ENCODE measurements around the gene PNCK. TPM values are rescaled to one million over a fixed set of nuclear protein-coding genes. Genes with fewer than 3 reads are reported as not detected.
"Not testable (repeated sequence)": the region's sequence is repeated elsewhere in the genome, so short reads cannot be mapped to it uniquely, and the experiment has no call there.

Gene PNCK
- total RNA-seq (2014; rRNA removed; shearing (Covaris generic)) = not detected in 2 replicates

DNA sequence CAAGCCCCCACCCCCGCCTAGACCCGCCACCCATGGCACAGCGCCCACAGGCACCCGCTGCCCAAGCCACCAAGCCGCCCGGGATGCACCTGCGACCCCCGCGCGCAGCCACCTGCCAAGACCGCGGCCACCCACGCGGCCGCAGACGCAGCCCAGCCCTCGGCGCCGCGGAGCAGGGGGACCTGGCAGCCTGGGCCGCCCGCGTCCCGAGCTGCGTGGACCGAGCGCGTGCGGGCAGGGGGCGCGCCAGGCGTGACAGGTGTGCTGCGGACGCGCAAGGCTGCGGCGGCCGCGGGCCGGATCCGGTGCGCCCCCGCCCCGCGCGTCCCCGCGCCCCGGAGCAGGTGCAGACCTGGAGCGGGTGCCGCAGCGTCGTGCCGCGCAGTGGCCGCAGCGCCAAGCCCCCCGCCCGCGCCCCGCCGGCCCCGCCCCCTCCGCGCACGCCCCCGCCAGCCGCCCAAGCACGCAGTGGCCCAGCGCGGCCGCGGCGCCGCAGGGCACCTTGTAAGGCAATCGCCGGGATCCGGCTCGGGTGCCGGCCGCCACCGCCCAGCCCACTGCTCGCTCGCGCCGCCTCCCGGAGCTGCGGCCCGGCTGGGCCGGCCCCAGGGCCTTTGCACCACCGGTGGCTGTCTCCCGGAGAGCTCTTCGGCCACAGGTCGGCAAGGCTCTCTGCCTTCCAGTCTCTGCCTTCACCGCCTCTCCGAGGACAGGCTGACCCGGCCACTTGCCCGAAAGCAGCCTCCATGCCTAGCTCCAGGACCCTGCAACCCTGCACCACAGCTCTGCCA lies at the start of gene PNCK:
Gene PNCK (minus strand): TSS at position 386 of the 791 bp plus-strand sequence. CDS start 737 bp downstream, outside the sequence.
- Histone ChIP-seq H3K36me3 (no peaks in the 10 kb centered on the region), H3K27ac (no peak within 1 kb of the TSS), H3K4me3 (no peak within 1 kb of the TSS), H3K9me3 (replicated peaks) (no peaks in the 10 kb centered on the region), H3K27me3 (no peaks in the 10 kb centered on the region), H3K4me1 (no peaks in the 10 kb centered on the region)
- DNase-seq = no peak

GRCh38 chrX:153722704-153723350 lies 49.2 kb upstream of the PNCK start:
- DNase-seq = no peak
- H3K4me3 ChIP-seq = peak overlapping the region; percentile 67
- H3K27ac ChIP-seq = no peak overlapping the region; the same call in 1 of the 2 replicates
- peaks cover 2% of the 10 kb centered on the region; the same call in 1 of the 2 replicates for H3K36me3 ChIP-seq
- H3K27me3 ChIP-seq = no peaks in the 10 kb centered on the region
- no peaks in the 10 kb centered on the region for H3K9me3 ChIP-seq (replicated peaks)
- peaks cover 11% of the 10 kb centered on the region for H3K4me1 ChIP-seq

DNA sequence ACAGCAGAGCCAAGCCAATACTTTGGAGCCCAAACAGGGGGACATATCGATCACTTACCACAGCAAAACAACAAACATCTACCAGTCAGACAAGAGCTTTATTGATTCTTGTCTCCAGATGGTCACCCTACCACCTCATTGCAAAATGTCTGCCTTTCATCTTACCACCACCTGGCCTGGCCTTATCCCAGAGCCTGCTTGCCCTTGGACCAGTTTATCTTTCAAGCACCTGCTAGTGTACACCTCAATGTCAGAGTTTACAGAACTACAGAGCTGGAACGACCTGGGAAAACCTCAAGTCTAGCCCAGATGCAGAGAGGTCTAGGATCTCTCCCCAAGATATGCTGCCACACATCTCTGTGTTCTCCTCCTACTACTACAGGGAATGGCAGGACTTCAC lies 46.1 kb upstream of the PNCK start:
- no peak for DNase-seq
- H3K27me3 ChIP-seq = no peaks in the 10 kb centered on the region
- H3K4me3 ChIP-seq = no peak overlapping the region
- no peak overlapping the region for H3K27ac ChIP-seq
- H3K36me3 ChIP-seq = peaks cover 5% of the 10 kb centered on the region; the same call in 1 of the 2 replicates
- H3K4me1 ChIP-seq = no peaks in the 10 kb centered on the region
- no peaks in the 10 kb centered on the region for H3K9me3 ChIP-seq (replicated peaks)

- Histone ChIP-seq H3K9me3 (replicated peaks) (no peaks in the 10 kb centered on the region), H3K27me3 (no peaks in the 10 kb centered on the region), H3K36me3 (peaks cover 5% of the 10 kb centered on the region; the same call in 1 of the 2 replicates)
Measured at GRCh38 chrX:153719238-153719637, 45.6 kb upstream of the PNCK start.

GRCh38 chrX:153717445-153717844 lies 43.8 kb upstream of the PNCK start:
- no peak overlapping the region for H3K4me3 ChIP-seq
- no peak overlapping the region for H3K27ac ChIP-seq
- H3K4me1 ChIP-seq = no peaks in the 10 kb centered on the region
- H3K36me3 ChIP-seq = peaks cover 5% of the 10 kb centered on the region; the same call in 1 of the 2 replicates
- no peak for DNase-seq
- H3K9me3 ChIP-seq (replicated peaks) = no peaks in the 10 kb centered on the region
- H3K27me3 ChIP-seq = no peaks in the 10 kb centered on the region

More at GRCh38 chrX:153719238-153719637, 45.6 kb upstream of the PNCK start:
- no peak for DNase-seq
- no peak overlapping the region for H3K4me3 ChIP-seq
- no peak overlapping the region for H3K27ac ChIP-seq
- H3K4me1 ChIP-seq = no peaks in the 10 kb centered on the region

GRCh38 chrX:153714256-153714655 lies 40.6 kb upstream of the PNCK start:
- Histone ChIP-seq H3K4me3 (no peak overlapping the region), H3K9me3 (replicated peaks) (no peaks in the 10 kb centered on the region), H3K27me3 (no peaks in the 10 kb centered on the region), H3K4me1 (no peaks in the 10 kb centered on the region), H3K36me3 (peaks cover 3% of the 10 kb centered on the region; the same call in 1 of the 2 replicates), H3K27ac (no peak overlapping the region)
- no peak for DNase-seq

- H3K27ac ChIP-seq = no peak overlapping the region
- H3K4me3 ChIP-seq = no peak overlapping the region
- no peak for DNase-seq
- H3K4me1 ChIP-seq = no peaks in the 10 kb centered on the region
- no peaks in the 10 kb centered on the region for H3K27me3 ChIP-seq
- no peaks in the 10 kb centered on the region for H3K9me3 ChIP-seq (replicated peaks)
- no peaks in the 10 kb centered on the region; the same call in 1 of the 2 replicates for H3K36me3 ChIP-seq
Measured at GRCh38 chrX:153709726-153710674, 36.4 kb upstream of the PNCK start.

DNA sequence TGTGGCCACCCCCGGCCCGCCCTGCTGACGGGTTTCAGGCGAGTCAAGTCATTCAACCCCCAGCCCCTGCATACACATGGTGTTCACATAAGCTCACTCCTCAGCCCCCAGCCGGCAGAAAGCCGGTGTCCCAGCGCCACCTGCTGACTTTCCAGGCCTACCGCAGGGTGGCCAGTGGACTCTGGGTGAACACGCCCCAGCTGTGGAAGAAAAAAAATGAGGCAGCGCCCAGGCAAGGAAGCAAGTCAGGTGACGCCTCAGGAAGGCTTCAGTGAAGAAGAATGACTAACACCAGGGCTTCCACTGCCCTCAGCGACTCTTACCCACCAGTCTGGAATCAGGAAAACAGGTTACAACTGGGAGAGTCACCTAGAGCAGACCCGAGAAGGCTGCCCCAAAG lies 34.8 kb upstream of the PNCK start:
- H3K27me3 ChIP-seq = no peaks in the 10 kb centered on the region
- no peak overlapping the region for H3K27ac ChIP-seq
- no peaks in the 10 kb centered on the region for H3K36me3 ChIP-seq
- peak; percentile 55 to 60 for DNase-seq
- H3K4me3 ChIP-seq = no peak overlapping the region
- H3K4me1 ChIP-seq = no peaks in the 10 kb centered on the region
- no peaks in the 10 kb centered on the region for H3K9me3 ChIP-seq (replicated peaks)

GRCh38 chrX:153707406-153707805 lies 33.8 kb upstream of the PNCK start:
- Histone ChIP-seq H3K4me1 (no peaks in the 10 kb centered on the region), H3K36me3 (no peaks in the 10 kb centered on the region), H3K4me3 (no peak overlapping the region), H3K27ac (no peak overlapping the region), H3K9me3 (replicated peaks) (no peaks in the 10 kb centered on the region), H3K27me3 (no peaks in the 10 kb centered on the region)
- no peak for DNase-seq

DNA sequence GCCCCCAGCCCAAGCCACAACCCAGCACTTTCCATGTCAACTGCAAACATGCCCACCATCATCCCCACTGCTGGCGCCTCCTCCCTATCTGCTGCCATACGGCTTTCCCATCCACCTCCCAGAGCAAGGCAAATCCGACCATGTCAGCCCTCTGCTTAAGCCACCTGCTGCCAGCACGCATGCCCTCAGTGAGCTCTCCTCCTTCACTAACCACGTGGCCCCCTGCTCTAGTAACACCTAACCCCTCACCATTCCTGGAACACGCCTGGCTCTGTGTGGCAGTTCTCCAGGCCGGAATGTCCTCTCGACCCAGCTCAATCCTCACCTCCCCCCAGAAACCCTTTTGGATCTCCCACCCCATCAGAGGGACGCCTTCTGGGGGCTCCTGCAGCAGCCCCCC lies 33.2 kb upstream of the PNCK start:
- Histone ChIP-seq H3K27me3 (no peaks in the 10 kb centered on the region), H3K36me3 (no peaks in the 10 kb centered on the region), H3K9me3 (replicated peaks) (no peaks in the 10 kb centered on the region), H3K27ac (no peak overlapping the region), H3K4me1 (no peaks in the 10 kb centered on the region), H3K4me3 (no peak overlapping the region)
- no peak for DNase-seq

- not testable (repeated sequence) for H3K9me3 ChIP-seq (replicated peaks); DNase-seq; H3K27me3 ChIP-seq; H3K4me3 ChIP-seq; H3K27ac ChIP-seq; H3K36me3 ChIP-seq; H3K4me1 ChIP-seq
Measured at GRCh38 chrX:153705403-153706060, 31.9 kb upstream of the PNCK start.

- H3K4me3 ChIP-seq; H3K36me3 ChIP-seq; H3K4me1 ChIP-seq; H3K9me3 ChIP-seq (replicated peaks); H3K27me3 ChIP-seq; H3K27ac ChIP-seq; DNase-seq: not testable (repeated sequence)
Measured at GRCh38 chrX:153704631-153705402, 31.2 kb upstream of the PNCK start.

DNA sequence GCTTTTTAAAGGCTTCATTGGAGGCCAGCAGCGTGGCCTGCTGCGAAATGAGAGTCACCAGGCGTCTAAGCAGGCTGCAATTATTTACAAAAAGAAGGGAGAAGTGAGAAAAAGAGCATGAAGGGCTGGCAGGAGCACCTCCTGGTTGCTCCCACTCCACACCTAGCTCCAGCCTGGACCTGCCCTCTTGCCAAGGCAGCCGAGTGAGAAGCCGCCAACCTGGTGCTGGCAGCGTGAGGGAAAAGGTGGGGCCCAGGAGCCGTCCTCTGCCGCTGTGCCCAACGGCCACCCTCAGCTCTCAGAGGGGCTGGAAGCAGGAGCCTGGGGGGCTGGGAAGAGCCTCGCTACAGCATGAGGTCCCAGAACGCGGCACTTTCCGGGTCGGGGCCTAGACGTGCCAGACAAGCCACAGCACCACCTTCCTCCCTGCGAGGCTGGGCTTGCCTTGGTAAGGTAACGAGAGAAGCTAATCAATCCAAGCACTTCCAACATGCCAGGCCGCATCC lies 30.5 kb upstream of the PNCK start:
- Histone ChIP-seq H3K4me1 (no peaks in the 10 kb centered on the region), H3K9me3 (replicated peaks) (no peaks in the 10 kb centered on the region), H3K36me3 (no peaks in the 10 kb centered on the region), H3K4me3 (no peak overlapping the region), H3K27ac (no peak overlapping the region), H3K27me3 (no peaks in the 10 kb centered on the region)
- no peak for DNase-seq
